ENCODE results near the gene SPOCK1.

- TF ChIP-seq CTCF (IDR thresholded peaks at IDR 0.05) (no peak), POLR2A (IDR thresholded peaks at IDR 0.05) (no peak)
Measured at GRCh38 chr5:137054335-137054734, 444.8 kb downstream of the SPOCK1 start.

Data from Peyer's patch (tissue), 4 donors.